Globus pallidus (tissue), 1 donor: ENCODE measurements around the gene TSGA10IP.

Experiments
- DNase-seq: peaks from one replicate; pipeline ENCODE4 v3.0.0-alpha.2; 2015; ENCODE audit warnings: low spot score

Gene TSGA10IP

GRCh38 chr11:65977621-65978390 lies 32.5 kb downstream of the TSGA10IP start:
- no peak for DNase-seq

GRCh38 chr11:65978391-65979238 lies 33.3 kb downstream of the TSGA10IP start:
- no peak for DNase-seq

GRCh38 chr11:65979261-65979759 lies 34.0 kb downstream of the TSGA10IP start:
- no peak for DNase-seq

- no peak for DNase-seq
Measured at GRCh38 chr11:65981101-65981740, 35.9 kb downstream of the TSGA10IP start.

GRCh38 chr11:65981972-65982823 lies 36.9 kb downstream of the TSGA10IP start:
- no peak for DNase-seq

- no peak for DNase-seq
Measured at GRCh38 chr11:65982824-65983588, 37.7 kb downstream of the TSGA10IP start.

- no peak for DNase-seq
Measured at GRCh38 chr11:65983589-65983987, 38.3 kb downstream of the TSGA10IP start.

- no peak for DNase-seq
Measured at GRCh38 chr11:65987336-65987735, 42.1 kb downstream of the TSGA10IP start.

GRCh38 chr11:65988791-65989592 lies 43.7 kb downstream of the TSGA10IP start:
- DNase-seq, result peak; percentile 94

GRCh38 chr11:65992056-65992455 lies 46.8 kb downstream of the TSGA10IP start:
- DNase-seq, result no peak

GRCh38 chr11:65997286-65997685 lies 52.0 kb downstream of the TSGA10IP start:
- no peak for DNase-seq

GRCh38 chr11:66001942-66002647 lies 56.8 kb downstream of the TSGA10IP start, which contains the start of the genes BANF1 and EIF1AD:
BANF1 (plus strand) TSS chr11:66002503; CDS start chr11:66003251, 748 bp downstream.
EIF1AD (minus strand) TSS chr11:66002157; CDS start chr11:66000389, 1,768 bp downstream.
- peak; percentile 95 for DNase-seq

- DNase-seq, result no peak
Measured at GRCh38 chr11:66002648-66003225, 57.5 kb downstream of the TSGA10IP start.

GRCh38 chr11:66003291-66003690 lies 58.0 kb downstream of the TSGA10IP start:
- DNase-seq, result no peak

- DNase-seq, result no peak
Measured at GRCh38 chr11:66004186-66004585, 58.9 kb downstream of the TSGA10IP start.

- no peak for DNase-seq
Measured at GRCh38 chr11:66006134-66006890, 61.0 kb downstream of the TSGA10IP start.

- no peak for DNase-seq
Measured at GRCh38 chr11:66006891-66007176, 61.6 kb downstream of the TSGA10IP start.

GRCh38 chr11:66007201-66007634 lies 61.9 kb downstream of the TSGA10IP start:
- no peak for DNase-seq
